ENCODE data around the gene LAPTM5. TPM values are rescaled to one million over a fixed set of nuclear protein-coding genes. Genes with fewer than 3 reads are reported as not detected.

The LAPTM5 gene
- total RNA-seq, 1 experiment from 2014 or later: 1.9 TPM

- intact Hi-C loops (cut with micrococcal nuclease; ENCODE audit: unreplicated experiment): no loop called here
- Histone ChIP-seq H3K4me1 (ENCODE audit: control insufficient read depth, insufficient read depth, low read length) (no peaks in the 10 kb centered on the region), H3K9me3 (ENCODE audit: control insufficient read depth, insufficient read depth, low read depth, low read length) (no peaks in the 10 kb centered on the region), H3K36me3 (ENCODE audit: control insufficient read depth, insufficient read depth, low read length) (no peaks in the 10 kb centered on the region), H3K27ac (ENCODE audit: low read length) (no peak overlapping the region), H3K27me3 (ENCODE audit: control insufficient read depth, insufficient read depth, low read length) (no peaks in the 10 kb centered on the region), H3K4me3 (ENCODE audit: low read depth in 2 of 2, low read length in 2 of 2) (no peak overlapping the region)
- DNase-seq (ENCODE audit: low read depth, low spot score) (no peak), ATAC-seq (no peak)
- ChIA-PET CTCF (no interaction called here), POLR2A (no interaction called here)
- BruUV-seq (replicated peaks): no TSS peak
- TF ChIP-seq POLR2AphosphoS5 (IDR thresholded peaks at IDR 0.05; ENCODE audit: low read depth, low read length) (no peak), TCF7L2 (IDR thresholded peaks at IDR 0.05; ENCODE audit: low read depth, low read length) (no peak), REST (IDR thresholded peaks at IDR 0.05; ENCODE audit: insufficient read depth in 1 of 2, low read depth in 2 of 2, low read length in 1 of 2) (no peak), SIN3A (IDR thresholded peaks at IDR 0.05; ENCODE audit: borderline replicate concordance, insufficient read depth, low read depth, low read length) (no peak), CTCF (IDR thresholded peaks at IDR 0.05) (no peak)
- in situ Hi-C loops (cut with HindIII; ENCODE audit: low pct_unique_long_range_greater_than_20kb, low sequenced_read_pairs): no loop called here
Observed at GRCh38 chr1:30738715-30739559, 18.6 kb downstream of the LAPTM5 start.

GRCh38 chr1:30738040-30738714 lies 19.4 kb downstream of the LAPTM5 start:
- Histone ChIP-seq H3K4me1 (ENCODE audit: control insufficient read depth, insufficient read depth, low read length) (no peaks in the 10 kb centered on the region), H3K27me3 (ENCODE audit: control insufficient read depth, insufficient read depth, low read length) (no peaks in the 10 kb centered on the region), H3K4me3 (ENCODE audit: low read depth in 2 of 2, low read length in 2 of 2) (no peak overlapping the region), H3K36me3 (ENCODE audit: control insufficient read depth, insufficient read depth, low read length) (no peaks in the 10 kb centered on the region), H3K9me3 (ENCODE audit: control insufficient read depth, insufficient read depth, low read depth, low read length) (no peaks in the 10 kb centered on the region), H3K27ac (ENCODE audit: low read length) (no peak overlapping the region)
- intact Hi-C loops (cut with micrococcal nuclease; ENCODE audit: unreplicated experiment): no loop called here
- DNase-seq (ENCODE audit: low read depth, low spot score) (no peak), ATAC-seq (no peak)
- in situ Hi-C loops (cut with HindIII; ENCODE audit: low pct_unique_long_range_greater_than_20kb, low sequenced_read_pairs): no loop called here
- POLR2A ChIA-PET: no interaction called here
- TF ChIP-seq POLR2AphosphoS5 (IDR thresholded peaks at IDR 0.05; ENCODE audit: low read depth, low read length) (no peak), SIN3A (IDR thresholded peaks at IDR 0.05; ENCODE audit: borderline replicate concordance, insufficient read depth, low read depth, low read length) (no peak), REST (IDR thresholded peaks at IDR 0.05; ENCODE audit: insufficient read depth in 1 of 2, low read depth in 2 of 2, low read length in 1 of 2) (no peak), TCF7L2 (IDR thresholded peaks at IDR 0.05; ENCODE audit: low read depth, low read length) (no peak), CTCF (IDR thresholded peaks at IDR 0.05) (no peak)
- CTCF ChIA-PET: no interaction called here
- no TSS peak for BruUV-seq (replicated peaks)
